H9 (cell line): ENCODE results near the gene PPP2R5B. TPM values are rescaled to one million over a fixed set of nuclear protein-coding genes. Genes with fewer than 3 reads are reported as not detected.

Experiments
- DNase-seq: peaks from one replicate; pipeline ENCODE4 v3.0.0-alpha.2; 2017
- H2AFZ ChIP-seq: one replicate; pipeline ENCODE4 v1.6.1; 2013; ENCODE audit warnings: mild to moderate bottlenecking, low read length, control low read depth, moderate library complexity
- H2AK5ac ChIP-seq: 2 replicates; pipeline ENCODE4 v1.6.1; 2013; ENCODE audit warnings: low read length, control low read depth, mixed read lengths; ENCODE audit not compliant: insufficient read length
- H2BK120ac ChIP-seq: one replicate; pipeline ENCODE4 v1.6.1; 2013; ENCODE audit warnings: low read depth, mild to moderate bottlenecking, low read length, control low read depth, inconsistent platforms; ENCODE audit not compliant: poor library complexity, severe bottlenecking
- H2BK12ac ChIP-seq: 2 replicates; pipeline ENCODE4 v1.6.1; 2013; ENCODE audit warnings: low read length, control low read depth, mixed read lengths, low read depth; ENCODE audit not compliant: insufficient read length
- H2BK15ac ChIP-seq: 2 replicates; pipeline ENCODE4 v1.6.1; 2013; ENCODE audit warnings: low read depth, low read length, control low read depth
- H2BK20ac ChIP-seq: one replicate; pipeline ENCODE4 v1.6.1; 2013; ENCODE audit warnings: low read depth, mild to moderate bottlenecking, low read length, control low read depth, inconsistent platforms; ENCODE audit not compliant: poor library complexity, severe bottlenecking
- H2BK5ac ChIP-seq: 2 replicates; pipeline ENCODE4 v1.6.1; 2013; ENCODE audit warnings: low read length, control low read depth, mixed read lengths; ENCODE audit not compliant: insufficient read length
- H3K14ac ChIP-seq: 2 replicates; pipeline ENCODE4 v1.6.1; 2013; ENCODE audit warnings: low read length, control low read depth; ENCODE audit not compliant: insufficient read depth
- H3K18ac ChIP-seq: 2 replicates; pipeline ENCODE4 v1.6.1; 2013; ENCODE audit warnings: low read depth, mild to moderate bottlenecking, mixed read lengths, low read length, control low read depth; ENCODE audit not compliant: insufficient read length
- H3K23ac ChIP-seq: 2 replicates; pipeline ENCODE4 v1.6.1; 2013; ENCODE audit warnings: low read length, control low read depth, mixed read lengths, low read depth; ENCODE audit not compliant: insufficient read length
- H3K23me2 ChIP-seq: 2 replicates; pipeline ENCODE4 v1.6.1; 2013; ENCODE audit warnings: low read depth, mild to moderate bottlenecking, mixed read lengths, low read length, control low read depth; ENCODE audit not compliant: insufficient read length, poor library complexity, severe bottlenecking
- H3K27ac ChIP-seq: 2 replicates; pipeline ENCODE4 v1.5.1; 2013; ENCODE audit warnings: low read length, control low read depth, mixed read lengths, low read depth; ENCODE audit not compliant: insufficient read length
- H3K27me3 ChIP-seq: 2 replicates; pipeline ENCODE4 v1.6.1; 2013; ENCODE audit warnings: low read length, control low read depth, inconsistent platforms; ENCODE audit not compliant: insufficient read depth
- H3K4ac ChIP-seq: 2 replicates; pipeline ENCODE4 v1.6.1; 2013; ENCODE audit warnings: low read depth, mild to moderate bottlenecking, control low read depth, inconsistent platforms, low read length, moderate library complexity
- H3K4me1 ChIP-seq: 2 replicates; pipeline ENCODE4 v1.6.1; 2013; ENCODE audit warnings: low read length, control low read depth, inconsistent platforms; ENCODE audit not compliant: insufficient read depth
- H3K4me2 ChIP-seq: 2 replicates; pipeline ENCODE4 v1.6.1; 2013; ENCODE audit warnings: low read length, control low read depth, mixed read lengths; ENCODE audit not compliant: insufficient read length, insufficient read depth
- H3K56ac ChIP-seq: 2 replicates; pipeline ENCODE4 v1.6.1; 2013; ENCODE audit warnings: low read depth, mild to moderate bottlenecking, mixed read lengths, low read length, control low read depth; ENCODE audit not compliant: insufficient read length
- H3K79me1 ChIP-seq: 2 replicates; pipeline ENCODE4 v1.6.1; 2013; ENCODE audit warnings: low read depth, mild to moderate bottlenecking, moderate library complexity, low read length, control low read depth, inconsistent platforms; ENCODE audit not compliant: insufficient read depth, poor library complexity, severe bottlenecking
- H3K79me2 ChIP-seq: 2 replicates; pipeline ENCODE4 v1.6.1; 2013; ENCODE audit warnings: low read length, control low read depth, inconsistent platforms; ENCODE audit not compliant: insufficient read depth
- H3K9ac ChIP-seq: 2 replicates; pipeline ENCODE4 v1.6.1; 2013; ENCODE audit warnings: low read length, control low read depth, mixed read lengths; ENCODE audit not compliant: insufficient read length; ENCODE audit errors: extremely low read depth
- H3K9me3 ChIP-seq: one replicate; pipeline ENCODE4 v1.6.1; 2013; ENCODE audit warnings: low read depth, low read length, inconsistent platforms; ENCODE audit not compliant: control insufficient read depth
- H3T11ph ChIP-seq: one replicate; pipeline ENCODE4 v1.6.1; 2013; ENCODE audit warnings: mild to moderate bottlenecking, low read length, control low read depth, inconsistent platforms
- H4K20me1 ChIP-seq: one replicate; pipeline ENCODE4 v1.6.1; 2013; ENCODE audit not compliant: control insufficient read depth, insufficient read length, insufficient read depth
- H4K5ac ChIP-seq: 2 replicates; pipeline ENCODE4 v1.6.1; 2013; ENCODE audit warnings: low read depth, mild to moderate bottlenecking, mixed read lengths, low read length, control low read depth; ENCODE audit not compliant: insufficient read length
- H4K8ac ChIP-seq: replicated peaks from 2 replicates; pipeline ENCODE4 v1.6.1; 2013; ENCODE audit warnings: low read length, control low read depth, mixed read lengths, low read depth; ENCODE audit not compliant: insufficient read length
- H4K91ac ChIP-seq: 2 replicates; pipeline ENCODE4 v1.6.1; 2013; ENCODE audit warnings: low read depth, mild to moderate bottlenecking, moderate library complexity, mixed read lengths, low read length, control low read depth; ENCODE audit not compliant: insufficient read length
- H3K27ac Mint-ChIP-seq, 3 experiments: 2 replicates in 2 of 3; 3 replicates in 1 of 3; pipeline ENCODE4 v1.8.0; 2020 to 2021; ENCODE audit warnings: mixed read lengths in 3 of 3, mild to moderate bottlenecking in 1 of 3, moderate library complexity in 1 of 3
- H3K27me3 Mint-ChIP-seq: 2 replicates; pipeline ENCODE4 v1.8.0; 2021; ENCODE audit warnings: low read depth, mild to moderate bottlenecking, moderate library complexity, mixed read lengths
- H3K36me3 Mint-ChIP-seq, 3 experiments: 2 replicates in 2 of 3; 3 replicates in 1 of 3; pipeline ENCODE4 v1.8.0; 2020 to 2021; ENCODE audit warnings: low read depth in 3 of 3, mixed read lengths in 3 of 3; ENCODE audit not compliant: insufficient read depth in 1 of 3
- H3K4me1 Mint-ChIP-seq, 2 experiments: 2 replicates each; pipeline ENCODE4 v1.8.0; 2020; ENCODE audit warnings: mixed read lengths in 2 of 2
- H3K4me3 Mint-ChIP-seq, 2 experiments: 2 replicates in 1 of 2; 3 replicates in 1 of 2; pipeline ENCODE4 v1.8.0; 2020 to 2021; ENCODE audit warnings: mild to moderate bottlenecking in 2 of 2, mixed read lengths in 2 of 2, moderate library complexity in 1 of 2
- H3K9me3 Mint-ChIP-seq, 2 experiments: 2 replicates in 1 of 2; 3 replicates in 1 of 2; pipeline ENCODE4 v1.8.0; 2020; ENCODE audit warnings: mild to moderate bottlenecking in 2 of 2, mixed read lengths in 2 of 2, moderate library complexity in 1 of 2
- WGBS: extraction: QIAGEN DNeasy Blood & Tissue Kit; methylation state at CpG from one replicate; pipeline ENCODE4 v1.1.7; 2013; ENCODE audit warnings: missing lambda C conversion rate, low lambda C conversion rate, mixed read lengths; ENCODE audit not compliant: insufficient read length; ENCODE audit errors: extremely low coverage; 5-methylcytosine and 5-hydroxymethylcytosine counted together
- total RNA-seq: library from RNA; stranded (reverse); gene quantifications from 2 replicates; pipeline ENCODE4 v1.2.1, GENCODE V29; 2021
- TF ChIP-seq, protein P1 (sequence below): fragments of 200-600 bp; sonication (generic); conservative IDR thresholded peaks from 3 replicates; pipeline ENCODE4 v1.8.0; 2021; ENCODE audit warnings: antibody characterized with exemption, mild to moderate bottlenecking

Gene PPP2R5B
- total RNA-seq, 1 experiment from 2014 or later = 6.3 TPM

DNA sequence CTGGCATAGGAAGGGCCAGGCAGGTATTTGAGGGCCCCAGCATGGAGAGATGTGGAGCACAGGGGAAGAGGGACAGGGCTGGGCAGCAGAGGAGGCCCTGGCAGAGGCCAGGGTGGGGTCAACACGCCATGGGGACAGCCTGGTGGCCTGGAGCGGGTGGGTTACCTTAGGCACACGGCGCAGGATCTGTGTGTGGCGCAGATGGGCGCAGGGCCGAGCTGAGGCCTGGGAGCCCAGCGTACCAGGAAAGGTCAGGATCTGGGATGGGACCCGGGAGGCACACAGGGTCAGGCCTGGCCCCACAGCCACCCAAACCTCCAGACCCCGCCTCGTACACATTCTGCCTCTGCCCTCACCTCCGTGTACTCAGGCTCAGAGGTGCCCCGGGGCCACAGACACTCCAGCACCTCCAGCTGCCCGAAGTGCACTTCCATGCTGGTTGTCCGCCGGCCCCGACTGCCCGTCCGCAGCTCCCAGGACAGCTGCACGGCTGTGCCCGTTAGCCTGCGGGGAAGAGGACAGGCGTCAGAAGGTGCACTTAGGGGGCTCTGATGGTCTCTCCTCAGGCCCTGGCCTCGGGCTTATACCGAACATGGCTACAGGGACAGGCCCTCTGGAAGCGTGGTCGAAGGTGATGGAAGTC is 13.9 kb upstream of the PPP2R5B start:
- no peak overlapping the region for H3K56ac ChIP-seq

More for the DNA sequence above, 13.9 kb upstream of the PPP2R5B start:
- no peak overlapping the region for H3K4ac ChIP-seq
- H3K79me2 ChIP-seq = no peaks in the 10 kb centered on the region
- Mint-ChIP-seq H3K9me3 (no peaks in the 10 kb centered on the region), H3K36me3 (peaks cover 14 to 48% (median 41%) of the 10 kb centered on the region in 3 experiments; a peak in 6 of 7 replicates), H3K4me3 (no peak overlapping the region), H3K27me3 (no peaks in the 10 kb centered on the region), H3K4me1 (0 out of 4 replicates have a peak, but pooled peaks cover 0 to 2% of the 10 kb centered on the region in 2 experiments), H3K27ac (0 out of 7 replicates have a peak overlapping the region, but pooled peaks of 1 of the 3 experiments have one; percentile 23)
- TF ChIP-seq, protein P1, sequence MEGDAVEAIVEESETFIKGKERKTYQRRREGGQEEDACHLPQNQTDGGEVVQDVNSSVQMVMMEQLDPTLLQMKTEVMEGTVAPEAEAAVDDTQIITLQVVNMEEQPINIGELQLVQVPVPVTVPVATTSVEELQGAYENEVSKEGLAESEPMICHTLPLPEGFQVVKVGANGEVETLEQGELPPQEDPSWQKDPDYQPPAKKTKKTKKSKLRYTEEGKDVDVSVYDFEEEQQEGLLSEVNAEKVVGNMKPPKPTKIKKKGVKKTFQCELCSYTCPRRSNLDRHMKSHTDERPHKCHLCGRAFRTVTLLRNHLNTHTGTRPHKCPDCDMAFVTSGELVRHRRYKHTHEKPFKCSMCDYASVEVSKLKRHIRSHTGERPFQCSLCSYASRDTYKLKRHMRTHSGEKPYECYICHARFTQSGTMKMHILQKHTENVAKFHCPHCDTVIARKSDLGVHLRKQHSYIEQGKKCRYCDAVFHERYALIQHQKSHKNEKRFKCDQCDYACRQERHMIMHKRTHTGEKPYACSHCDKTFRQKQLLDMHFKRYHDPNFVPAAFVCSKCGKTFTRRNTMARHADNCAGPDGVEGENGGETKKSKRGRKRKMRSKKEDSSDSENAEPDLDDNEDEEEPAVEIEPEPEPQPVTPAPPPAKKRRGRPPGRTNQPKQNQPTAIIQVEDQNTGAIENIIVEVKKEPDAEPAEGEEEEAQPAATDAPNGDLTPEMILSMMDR = no peak
- H3K79me1 ChIP-seq = no peaks in the 10 kb centered on the region
- no peak overlapping the region for H4K91ac ChIP-seq
- H2BK12ac ChIP-seq = no peak overlapping the region
- no peak overlapping the region for H3K18ac ChIP-seq
- no peak overlapping the region for H3K14ac ChIP-seq
- no CpG with 5 or more reads among the region's 27 CpGs for WGBS
- no peak overlapping the region for H2AK5ac ChIP-seq
- H3K9ac ChIP-seq = no peak overlapping the region
- H2AFZ ChIP-seq = no peak overlapping the region
- no peak overlapping the region for H4K8ac ChIP-seq
- no peaks in the 10 kb centered on the region for H4K20me1 ChIP-seq
- H2BK5ac ChIP-seq = no peak overlapping the region
- H3K4me1 ChIP-seq = no peaks in the 10 kb centered on the region
- H2BK15ac ChIP-seq = no peak overlapping the region
- no peaks in the 10 kb centered on the region for H3K23me2 ChIP-seq
- H2BK120ac ChIP-seq = no peak overlapping the region
- no peak overlapping the region for H3T11ph ChIP-seq
- H3K27ac ChIP-seq = no peak overlapping the region
- H2BK20ac ChIP-seq = no peak overlapping the region
- DNase-seq = no peak
- no peak overlapping the region for H4K5ac ChIP-seq
- H3K23ac ChIP-seq = no peak overlapping the region
- no peaks in the 10 kb centered on the region for H3K9me3 ChIP-seq
- no peaks in the 10 kb centered on the region for H3K27me3 ChIP-seq
- H3K4me2 ChIP-seq = no peak overlapping the region
